ENCODE data around the gene ZNF70. TPM values are rescaled to one million over a fixed set of nuclear protein-coding genes. Genes with fewer than 3 reads are reported as not detected.
A peak's percentile ranks its signal among the peaks of the same experiment; 100 is the strongest.

Gene ZNF70
- total and polyA plus RNA-seq, 10 of the 15 experiments (the other 5 are each of a cell fraction or from before 2014, with no cell fraction given) = 0.15 to 2.3 (median 0.85) TPM

- TF ChIP-seq LARP7 (IDR thresholded peaks at IDR 0.05) = no peak
- TF ChIP-seq CHD2 (IDR thresholded peaks at IDR 0.05; ENCODE audit: borderline replicate concordance, low read depth, low read length) = no peak
- TF ChIP-seq MXI1 (IDR thresholded peaks at IDR 0.05; ENCODE audit: low read depth, low read length) = no peak
- TF ChIP-seq CEBPZ (IDR thresholded peaks at IDR 0.05; ENCODE audit: low read depth, low read length) = no peak
- TF ChIP-seq CHD4 (IDR thresholded peaks at IDR 0.05) = no peak
- no peak for TF ChIP-seq EP300 (IDR thresholded peaks at IDR 0.05; ENCODE audit: borderline replicate concordance in 1 of 2, control insufficient read depth in 1 of 2, low read depth in 2 of 2, low read length in 2 of 2)
- TF ChIP-seq NR2C2 (IDR thresholded peaks at IDR 0.05; ENCODE audit: borderline replicate concordance, control insufficient read depth, insufficient read length, low read depth) = no peak
- no peak for TF ChIP-seq CBX5 (IDR thresholded peaks at IDR 0.05; ENCODE audit: low read depth)
- TF ChIP-seq ATF2 (IDR thresholded peaks at IDR 0.05; ENCODE audit: low read length) = no peak
- TF ChIP-seq PAX8 (IDR thresholded peaks at IDR 0.05) = no peak
- no peak for TF ChIP-seq USF1 (IDR thresholded peaks at IDR 0.05; ENCODE audit: borderline replicate concordance, extremely low read length, insufficient read depth, low read depth, low read length)
- TF ChIP-seq RAD21 (IDR thresholded peaks at IDR 0.05; ENCODE audit: insufficient read depth, low read depth, low read length) = no peak
- TF ChIP-seq RELB (IDR thresholded peaks at IDR 0.05; ENCODE audit: low read depth) = no peak
- TF ChIP-seq ZBED1 (IDR thresholded peaks at IDR 0.05; ENCODE audit: borderline replicate concordance) = no peak
- TF ChIP-seq YBX1 (IDR thresholded peaks at IDR 0.05) = no peak
- TF ChIP-seq IKZF1 (conservative IDR thresholded peaks at IDR 0.05) = no peak
- TF ChIP-seq ZBTB40 (IDR thresholded peaks at IDR 0.05; ENCODE audit: borderline replicate concordance) = 0 out of 2 replicates have a peak, but pooled peaks have one; percentile 13
- TF ChIP-seq ZNF384 (IDR thresholded peaks at IDR 0.05; ENCODE audit: borderline replicate concordance, low read depth, low read length) = no peak
These were observed 54.5 kb downstream of the ZNF70 start (continued) for GRCh38 chr22:23696326-23696851.
